DND-41 (cell line): ENCODE results near the gene MAN1B1.

Source experiments
- EZH2 ChIP-seq: IDR thresholded peaks from 3 replicates; pipeline ENCODE4 v1.6.1; 2012; ENCODE audit warnings: borderline replicate concordance, low read depth, mild to moderate bottlenecking, moderate library complexity, low read length, inconsistent platforms; ENCODE audit not compliant: severe bottlenecking
- TF ChIP-seq, protein P1 (sequence below): IDR thresholded peaks from 2 replicates; pipeline ENCODE4 v1.5.1; 2012; ENCODE audit warnings: borderline replicate concordance, low read length, moderate library complexity, mild to moderate bottlenecking; ENCODE audit not compliant: poor library complexity, severe bottlenecking; ENCODE audit errors: extremely low read depth

DNA sequence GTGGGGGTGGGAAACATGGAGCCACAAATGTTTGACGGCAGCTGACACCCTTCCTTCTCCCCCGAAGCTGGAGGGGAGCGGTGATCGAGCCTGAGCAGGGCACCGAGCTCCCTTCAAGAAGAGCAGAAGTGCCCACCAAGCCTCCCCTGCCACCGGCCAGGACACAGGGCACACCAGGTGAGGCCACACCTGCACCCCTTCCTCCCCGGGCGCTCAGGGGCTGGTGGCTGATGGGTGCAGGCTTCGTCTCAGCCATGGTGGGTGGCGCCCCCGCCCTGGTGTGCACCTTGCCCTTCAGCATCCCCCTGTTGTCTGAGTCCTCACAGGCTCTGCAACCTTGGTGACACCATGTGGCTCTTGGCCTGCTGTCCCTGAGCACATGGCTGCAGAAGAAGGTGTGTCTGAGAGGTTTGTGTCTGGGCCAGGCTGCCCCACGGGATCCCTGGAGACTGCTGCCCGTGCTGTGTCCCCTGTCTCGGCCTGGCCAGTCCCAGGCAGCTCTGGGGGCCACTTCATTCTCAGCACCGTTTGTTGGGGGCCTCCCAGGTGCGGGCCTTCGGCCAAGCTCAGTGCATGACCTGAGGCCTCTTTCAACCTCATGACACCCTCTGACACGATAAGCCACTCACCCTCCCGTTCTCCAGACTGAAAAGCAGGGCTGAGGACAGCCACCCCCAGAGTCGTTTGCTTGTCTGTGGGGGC is 11.1 kb downstream of the MAN1B1 start:
- TF ChIP-seq, protein P1, sequence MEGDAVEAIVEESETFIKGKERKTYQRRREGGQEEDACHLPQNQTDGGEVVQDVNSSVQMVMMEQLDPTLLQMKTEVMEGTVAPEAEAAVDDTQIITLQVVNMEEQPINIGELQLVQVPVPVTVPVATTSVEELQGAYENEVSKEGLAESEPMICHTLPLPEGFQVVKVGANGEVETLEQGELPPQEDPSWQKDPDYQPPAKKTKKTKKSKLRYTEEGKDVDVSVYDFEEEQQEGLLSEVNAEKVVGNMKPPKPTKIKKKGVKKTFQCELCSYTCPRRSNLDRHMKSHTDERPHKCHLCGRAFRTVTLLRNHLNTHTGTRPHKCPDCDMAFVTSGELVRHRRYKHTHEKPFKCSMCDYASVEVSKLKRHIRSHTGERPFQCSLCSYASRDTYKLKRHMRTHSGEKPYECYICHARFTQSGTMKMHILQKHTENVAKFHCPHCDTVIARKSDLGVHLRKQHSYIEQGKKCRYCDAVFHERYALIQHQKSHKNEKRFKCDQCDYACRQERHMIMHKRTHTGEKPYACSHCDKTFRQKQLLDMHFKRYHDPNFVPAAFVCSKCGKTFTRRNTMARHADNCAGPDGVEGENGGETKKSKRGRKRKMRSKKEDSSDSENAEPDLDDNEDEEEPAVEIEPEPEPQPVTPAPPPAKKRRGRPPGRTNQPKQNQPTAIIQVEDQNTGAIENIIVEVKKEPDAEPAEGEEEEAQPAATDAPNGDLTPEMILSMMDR: no peak
- TF ChIP-seq EZH2: no peak
